CD4-positive, alpha-beta T cell treated with Interleukin-12 subunit alpha and Interleukin-12 subunit beta, for 1 hour (primary cell): Measurements from ENCODE around the gene TMEM130.
A peak's percentile ranks its signal among the peaks of the same experiment; 100 is the strongest.

ENCODE experiments used
- DNase-seq: peaks from one replicate; pipeline ENCODE4 v3.0.0-alpha.2; 2020

The TMEM130 gene

GRCh38 chr7:98869597-98870120 is at the start of gene TMEM130:
TMEM130 (minus strand) TSS chr7:98870014; CDS start chr7:98869861, 153 bp downstream.
- DNase-seq: no peak

DNA sequence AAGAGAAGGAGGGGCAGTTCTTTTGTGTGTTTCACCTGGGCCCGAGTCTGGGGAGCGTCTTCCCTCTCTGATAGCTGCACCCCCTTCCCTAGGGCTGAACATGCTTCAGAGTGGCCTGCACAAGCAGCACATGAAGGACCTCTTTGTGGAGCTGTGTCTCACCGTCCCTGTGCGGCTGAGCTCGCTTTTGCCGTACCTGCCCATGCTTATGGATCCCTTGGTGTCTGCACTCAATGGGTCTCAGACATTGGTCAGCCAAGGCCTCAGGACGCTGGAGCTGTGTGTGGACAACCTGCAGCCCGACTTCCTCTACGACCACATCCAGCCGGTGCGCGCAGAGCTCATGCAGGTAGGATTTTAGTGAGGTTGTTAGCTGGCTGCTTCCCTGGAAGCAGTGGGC is 47.5 kb upstream of the TMEM130 start:
- DNase-seq: no peak

DNA sequence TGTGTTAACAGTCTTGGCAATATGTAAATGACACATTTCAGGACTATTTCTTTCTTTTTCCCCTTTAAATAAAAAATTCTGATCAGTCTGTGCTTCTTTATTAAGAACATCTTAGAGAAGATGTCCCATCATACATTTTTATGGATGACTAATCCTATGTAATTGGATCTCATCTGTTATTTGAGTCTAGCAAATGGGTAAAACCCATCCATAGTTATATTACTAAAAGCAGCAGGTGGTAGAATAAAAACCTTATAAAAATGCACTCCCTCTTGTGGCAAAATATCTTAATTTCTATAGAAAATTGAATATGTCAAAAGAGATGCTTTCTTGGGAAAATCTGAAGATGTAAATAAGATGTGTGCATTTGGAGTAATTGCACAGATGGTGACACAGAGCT is 43.8 kb upstream of the TMEM130 start:
- no peak for DNase-seq

- no peak for DNase-seq
Measured at GRCh38 chr7:98913026-98913425, 43.2 kb upstream of the TMEM130 start.

DNA sequence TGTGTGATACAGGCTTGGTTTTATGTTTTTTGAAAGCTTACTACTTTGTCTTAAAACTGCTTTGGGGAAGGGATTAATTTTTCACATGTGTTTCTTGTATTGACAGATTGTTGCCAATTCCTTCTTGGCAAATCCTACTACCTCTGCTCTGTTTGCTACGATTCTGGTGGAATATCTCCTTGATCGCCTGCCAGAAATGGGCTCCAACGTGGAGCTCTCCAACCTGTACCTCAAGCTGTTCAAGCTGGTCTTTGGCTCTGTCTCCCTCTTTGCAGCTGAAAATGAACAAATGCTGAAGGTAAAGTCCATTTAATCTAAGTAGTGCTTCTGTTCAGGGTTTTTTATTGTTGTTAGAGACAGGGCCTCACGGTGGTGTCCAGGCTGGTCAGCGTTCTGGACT is 42.1 kb upstream of the TMEM130 start:
- no peak for DNase-seq

DNA sequence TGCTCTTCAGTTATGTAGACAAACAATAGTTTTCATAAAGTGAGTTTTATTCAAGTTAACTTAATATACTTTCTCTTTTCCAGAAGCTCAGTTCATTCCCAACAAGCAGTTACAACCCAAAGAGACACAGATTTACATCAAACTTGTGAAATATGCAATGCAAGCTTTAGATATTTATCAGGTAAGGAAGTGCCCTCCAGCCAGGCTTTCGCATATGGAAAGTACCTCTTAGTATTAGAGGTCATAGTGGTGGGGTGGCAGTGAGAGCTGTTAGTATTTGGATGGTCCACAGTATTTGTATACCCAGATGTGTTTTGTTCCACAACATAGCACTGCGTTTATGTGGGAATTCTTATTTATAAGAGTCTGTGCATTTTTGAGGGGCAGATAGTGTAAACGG is 40.6 kb upstream of the TMEM130 start:
- DNase-seq: no peak

- no peak for DNase-seq
Measured at GRCh38 chr7:98909487-98909886, 39.7 kb upstream of the TMEM130 start.

GRCh38 chr7:98908585-98908984 is 38.8 kb upstream of the TMEM130 start:
- DNase-seq: no peak

DNA sequence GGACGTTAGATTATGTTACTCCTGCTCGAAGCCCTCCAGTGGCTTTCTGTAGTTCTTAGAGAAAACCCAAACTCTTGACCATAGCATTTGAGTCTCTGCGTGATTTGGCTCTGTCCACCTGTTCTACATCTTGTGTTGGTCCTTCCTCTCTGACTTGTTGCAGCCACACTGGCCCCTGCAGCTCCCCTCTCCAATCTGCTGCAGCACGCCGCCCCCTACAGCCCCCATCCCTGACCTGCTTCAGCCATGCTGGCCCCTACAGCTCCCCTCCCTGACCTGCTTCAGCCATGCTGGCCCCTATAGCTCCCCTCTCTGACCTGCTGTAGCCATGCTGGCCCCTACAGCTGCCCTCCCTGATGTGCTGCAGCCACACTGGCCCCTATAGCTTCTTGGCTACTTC is 37.8 kb upstream of the TMEM130 start:
- DNase-seq: no peak

- no peak for DNase-seq
Measured at GRCh38 chr7:98903246-98903645, 33.4 kb upstream of the TMEM130 start.

DNA sequence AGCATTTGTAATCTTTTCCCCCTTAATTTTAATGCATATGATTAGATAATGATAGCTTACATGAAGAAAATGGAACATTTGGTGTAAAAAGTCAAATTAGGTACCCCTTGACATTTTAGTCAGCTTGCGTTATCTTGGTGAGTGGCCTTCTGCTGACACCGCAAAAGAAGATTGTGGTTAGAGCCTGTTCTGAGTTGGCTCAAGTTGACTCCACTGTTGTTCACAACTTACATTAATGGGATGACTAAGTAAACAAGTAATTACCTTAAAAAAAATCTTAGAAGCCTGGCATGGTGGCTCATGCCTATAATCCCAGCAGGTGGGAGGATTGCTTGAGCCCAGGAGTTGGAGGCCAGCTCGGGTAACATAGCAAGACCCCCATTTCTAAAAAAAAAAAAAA is 32.7 kb upstream of the TMEM130 start:
- DNase-seq: no peak

- no peak for DNase-seq
Measured at GRCh38 chr7:98900815-98901214, 31.0 kb upstream of the TMEM130 start.

- no peak for DNase-seq
Measured at GRCh38 chr7:98899816-98900215, 30.0 kb upstream of the TMEM130 start.

DNA sequence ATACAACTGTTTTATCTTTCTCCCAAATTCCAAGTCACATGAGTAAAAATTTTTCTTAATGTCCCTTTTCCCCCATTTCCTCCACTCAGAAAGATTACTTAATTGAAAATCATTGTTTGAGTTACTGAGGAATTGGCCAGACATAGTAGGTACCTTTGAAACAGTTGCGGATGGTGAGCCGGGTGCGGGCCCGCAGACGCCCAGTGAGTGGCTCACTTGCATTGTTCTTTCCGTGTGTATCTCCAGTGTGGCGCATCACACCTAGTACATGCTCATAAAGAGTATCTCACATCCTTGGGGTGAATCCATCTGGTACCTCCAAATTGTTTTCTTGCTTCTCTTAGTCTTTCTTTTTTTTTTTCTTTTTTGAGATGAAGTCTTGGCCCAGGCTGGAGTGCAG is 22.8 kb upstream of the TMEM130 start:
- no peak for DNase-seq

DNA sequence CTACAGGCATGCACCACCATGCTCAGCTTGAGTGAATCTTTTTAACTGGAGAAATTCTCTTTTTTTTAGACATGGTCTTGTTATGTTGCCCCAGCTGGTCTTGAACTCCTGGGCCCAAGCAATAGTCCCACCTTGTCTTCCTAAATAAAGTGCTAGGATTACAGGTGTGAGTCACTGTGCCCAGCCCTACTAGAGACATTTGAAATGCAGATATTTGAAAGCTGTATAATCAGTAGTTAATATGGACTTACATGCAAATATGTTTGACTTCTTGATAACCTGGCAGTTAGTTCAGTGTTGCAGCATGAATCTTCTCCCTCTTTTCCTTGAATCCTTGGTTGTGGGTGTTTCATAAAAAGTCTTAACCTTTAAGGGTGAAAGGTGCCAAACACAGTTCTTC is 17.2 kb upstream of the TMEM130 start:
- no peak for DNase-seq

DNA sequence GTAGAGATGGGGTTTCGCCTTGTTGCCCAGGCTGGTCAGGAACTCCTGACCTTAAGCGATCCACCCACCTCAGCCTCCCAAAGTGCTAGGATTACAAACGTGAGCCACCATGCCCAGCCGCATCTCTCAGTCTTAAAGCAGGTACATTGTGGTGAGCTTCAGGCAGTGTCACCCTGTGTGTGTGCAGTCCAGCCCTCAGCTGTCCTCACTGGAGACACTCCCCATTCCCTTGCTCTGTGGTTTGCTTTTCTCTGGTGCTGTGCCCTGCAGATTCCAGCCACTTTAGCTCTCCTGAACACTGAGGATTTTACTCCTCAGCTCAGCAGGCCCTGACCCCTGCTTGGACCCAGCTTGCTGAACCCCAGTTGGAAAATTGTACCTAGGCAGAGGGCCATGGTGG is 14.6 kb upstream of the TMEM130 start:
- DNase-seq: no peak

DNA sequence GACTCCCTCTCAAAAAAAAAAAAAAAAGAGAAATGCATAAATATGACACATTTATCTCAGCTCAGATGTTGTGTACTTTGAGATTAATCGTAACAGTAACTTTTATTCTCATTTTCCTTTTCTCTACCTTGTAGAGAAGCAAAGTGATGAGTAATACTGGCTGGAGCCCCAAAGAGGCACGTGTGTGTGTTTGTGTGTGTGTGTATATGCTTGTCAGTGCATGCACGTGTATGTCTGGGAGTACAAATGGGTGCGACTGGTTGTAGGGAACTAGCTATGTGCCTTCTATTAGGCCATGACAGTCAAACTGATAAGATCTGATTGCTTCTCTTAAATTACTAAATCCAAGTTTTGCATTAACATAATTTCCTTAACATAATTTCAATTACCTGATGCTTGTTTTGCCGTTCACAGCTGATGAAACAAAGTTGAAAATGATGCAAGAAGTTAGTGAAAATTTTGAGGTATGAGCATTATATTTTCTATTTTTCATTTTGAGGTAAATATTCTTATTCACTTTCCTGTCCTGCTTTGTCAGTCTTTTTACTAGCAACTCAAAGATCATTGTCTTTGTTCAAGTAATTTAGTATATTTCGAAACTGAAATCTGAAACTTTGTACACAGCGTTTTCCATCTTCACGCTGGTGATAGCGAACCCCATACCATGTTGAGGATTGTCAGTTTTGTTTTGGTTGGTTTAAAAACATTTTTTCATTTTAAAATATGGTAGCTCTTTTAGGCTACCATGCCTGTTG is 11.9 kb upstream of the TMEM130 start:
- DNase-seq: no peak

DNA sequence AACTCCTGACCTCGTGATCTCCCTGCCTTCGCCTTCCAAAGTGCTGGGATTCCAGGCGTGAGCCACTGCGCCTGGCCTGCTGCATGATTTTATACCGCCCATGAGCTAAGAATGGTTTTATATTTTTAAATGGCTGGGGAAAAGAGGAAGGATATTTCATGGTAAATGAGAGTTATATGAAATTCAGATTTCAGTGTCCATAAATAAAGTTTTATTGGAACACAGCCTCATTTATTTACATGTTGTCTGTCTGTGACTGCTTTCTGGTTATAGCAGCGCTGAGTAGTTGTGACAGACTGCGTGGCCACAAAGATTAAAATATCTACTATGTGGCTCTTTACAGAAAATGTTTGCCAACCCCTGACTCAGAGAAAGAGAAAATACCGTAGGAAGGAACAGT is 10.7 kb upstream of the TMEM130 start:
- no peak for DNase-seq

DNA sequence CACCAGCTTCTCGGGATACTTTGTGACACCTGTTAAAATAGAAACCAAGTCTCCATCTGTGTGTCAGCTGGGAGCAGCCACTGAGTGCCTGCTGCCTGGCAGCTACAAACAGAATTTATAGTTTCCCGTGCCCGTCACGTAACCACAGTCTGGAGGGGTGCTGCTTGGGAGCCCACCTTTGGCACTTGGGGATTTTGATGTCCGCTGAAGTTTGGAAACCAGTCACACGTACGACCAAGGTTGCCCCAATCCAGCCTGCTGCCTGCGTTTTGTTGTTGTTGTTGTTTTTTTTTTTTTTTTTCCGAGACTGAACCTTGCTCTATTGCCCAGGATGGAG is 10.1 kb upstream of the TMEM130 start:
- no peak for DNase-seq

DNA sequence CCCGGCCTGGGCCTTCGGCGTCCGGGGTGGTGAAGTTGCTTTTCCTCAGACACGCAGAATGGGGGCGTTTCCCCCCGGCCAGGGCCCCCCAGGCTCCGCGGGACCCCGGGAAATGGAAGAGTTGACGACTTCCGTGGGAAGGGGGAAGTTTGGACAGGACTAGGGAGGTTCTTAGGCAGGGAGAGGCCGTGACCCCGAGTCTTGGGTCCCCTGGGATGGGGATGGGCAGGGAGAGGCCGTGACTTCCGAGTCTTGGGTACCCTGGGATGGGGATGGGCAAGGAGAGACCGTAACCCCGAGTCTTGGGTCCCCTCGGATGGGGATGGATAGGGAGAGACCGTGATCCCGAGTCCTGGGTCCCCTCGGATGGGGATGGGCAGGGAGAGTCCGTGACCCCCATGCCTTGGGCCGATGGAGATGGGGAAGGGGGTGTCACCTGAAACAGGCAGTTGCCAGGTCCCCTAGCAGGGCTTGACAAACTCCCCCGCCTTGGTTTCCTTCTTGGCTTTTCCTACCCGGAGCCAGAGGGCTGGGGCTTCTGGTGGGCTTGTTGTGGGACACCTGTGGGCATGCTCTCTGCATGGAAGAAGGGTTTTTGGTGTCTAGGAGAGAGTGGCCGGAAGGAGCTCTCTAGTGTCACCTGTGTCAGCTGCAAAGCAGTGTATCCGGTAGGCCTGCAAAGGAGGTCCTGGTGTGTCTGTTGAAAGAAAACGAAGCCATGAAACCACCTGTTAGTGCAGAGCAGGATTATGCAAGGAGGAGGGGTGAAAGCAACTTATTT is 9.6 kb upstream of the TMEM130 start:
- DNase-seq: peak; percentile 81

- peak; percentile 81 for DNase-seq
Measured at GRCh38 chr7:98878365-98879197, 8.8 kb upstream of the TMEM130 start, which contains the start of gene TRRAP. TRRAP (plus strand) TSS chr7:98878532; CDS start chr7:98881151, 2,619 bp downstream.

DNA sequence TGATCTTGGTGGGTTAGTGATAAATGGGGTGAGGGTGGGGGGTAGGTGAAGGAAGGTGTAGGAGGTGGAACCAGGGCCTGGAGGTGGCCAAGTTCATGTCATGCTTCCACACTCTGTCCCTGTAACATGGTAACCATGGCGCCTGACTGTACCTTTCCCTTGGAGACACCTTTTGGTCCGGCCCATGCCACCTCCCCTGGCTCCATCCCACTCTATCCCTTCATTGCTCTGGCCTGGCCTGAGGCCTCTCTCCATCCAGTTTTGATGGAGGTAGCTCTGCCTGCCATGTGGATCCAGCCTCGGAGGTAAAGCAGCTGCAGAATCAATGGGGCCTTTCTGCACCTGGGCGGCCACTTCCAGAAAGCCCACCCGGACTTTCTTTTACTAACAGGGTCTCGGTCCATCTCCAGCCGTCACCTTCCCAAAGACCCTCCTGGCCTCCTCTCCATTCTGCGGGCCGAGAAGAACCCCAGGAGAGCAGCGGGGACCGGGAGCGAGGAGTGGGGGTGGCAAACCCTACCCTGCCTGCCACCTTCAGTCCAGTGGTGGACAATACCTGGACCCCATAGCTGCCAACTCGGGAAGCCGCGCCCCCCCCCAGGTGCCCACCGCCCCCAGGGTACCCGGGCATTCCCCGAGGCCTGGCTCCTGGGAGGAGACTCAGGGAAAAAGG is 8.0 kb upstream of the TMEM130 start:
- no peak for DNase-seq

DNA sequence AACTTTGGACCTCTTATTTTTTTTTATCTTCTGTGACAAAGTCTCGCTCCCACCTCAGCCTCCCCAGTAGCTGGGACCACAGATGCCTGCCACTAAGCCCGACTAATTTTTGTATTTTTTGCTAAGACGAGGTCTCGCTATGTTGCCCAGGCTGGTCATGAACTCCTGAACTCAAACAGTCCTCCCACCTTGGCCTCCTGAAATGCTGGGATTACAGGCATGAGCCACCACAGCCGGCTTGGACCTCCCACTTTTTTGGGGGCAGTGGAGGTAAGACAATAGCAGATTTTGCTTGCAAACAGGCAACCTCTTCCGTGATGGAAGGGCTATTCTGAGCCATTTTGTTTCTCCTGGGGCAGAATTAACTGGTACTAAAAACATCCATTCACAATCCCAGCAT is 7.3 kb upstream of the TMEM130 start:
- DNase-seq: no peak
